Measurements from ENCODE around the gene MESP1.
A peak's percentile ranks its signal among the peaks of the same experiment; 100 is the strongest.

MESP1 gene

GRCh38 chr15:89766357-89767311 is 15.6 kb upstream of the MESP1 start:
- Histone ChIP-seq H3K36me3 (ENCODE audit: control insufficient read depth in 1 of 2, insufficient read depth in 2 of 2, low read depth in 1 of 2, low read length in 2 of 2) (peaks cover 0 to 6% of the 10 kb centered on the region in 2 experiments), H3K14ac (ENCODE audit: low read length in 2 of 2) (peak overlapping the region in 1 of 2 experiments; percentile 72), H3K9me3 (ENCODE audit: control insufficient read depth, low read length) (no peaks in the 10 kb centered on the region), H3K4me3 (ENCODE audit: insufficient read depth in 1 of 2, low read depth in 1 of 2, low read length in 2 of 2) (no peak overlapping the region), H3K23ac (ENCODE audit: low read length in 2 of 2) (no peak overlapping the region), H3K4me1 (ENCODE audit: control insufficient read depth, insufficient read depth, low read depth, low read length) (peaks cover 9% of the 10 kb centered on the region), H3K4me2 (ENCODE audit: low read length, poor library complexity, severe bottlenecking) (no peak overlapping the region), H2BK15ac (ENCODE audit: low read depth, poor library complexity, severe bottlenecking) (no peak overlapping the region), H3K79me1 (replicated peaks; ENCODE audit: low read length, poor library complexity, severe bottlenecking) (no peaks in the 10 kb centered on the region), H3K18ac (ENCODE audit: low read depth in 1 of 2, low read length in 2 of 2) (no peak overlapping the region), H3K27me3 (ENCODE audit: control insufficient read depth in 1 of 2, insufficient read depth in 1 of 2, low read length in 2 of 2) (no peaks in the 10 kb centered on the region), H2AFZ (ENCODE audit: low read depth, low read length) (no peak overlapping the region), H4K91ac (ENCODE audit: low read length) (no peak overlapping the region), H3K27ac (ENCODE audit: low read length, poor library complexity, severe bottlenecking) (no peak overlapping the region), H4K8ac (ENCODE audit: low read length) (no peak overlapping the region), H2BK120ac (ENCODE audit: low read depth, low read length) (no peak overlapping the region), H2BK12ac (ENCODE audit: low read length in 2 of 2) (no peak overlapping the region), H2AK5ac (ENCODE audit: low read length, severe bottlenecking) (no peak overlapping the region), H3K4ac (ENCODE audit: low read depth in 1 of 2, low read length in 2 of 2) (no peak overlapping the region), H2BK5ac (ENCODE audit: low read depth, low read length, poor library complexity, severe bottlenecking) (no peak overlapping the region), H3K9ac (ENCODE audit: low read length) (no peak overlapping the region)
- no peak for DNase-seq
- 84% methylated on average over 16 of the region's 16 CpGs for WGBS

- WGBS = no CpG with 5 or more reads among the region's 1 CpG
Measured at GRCh38 chr15:89765694-89766093, 14.6 kb upstream of the MESP1 start.

GRCh38 chr15:89761929-89762328 is 10.9 kb upstream of the MESP1 start:
- no peak overlapping the region for H3K23ac ChIP-seq (ENCODE audit: low read length in 2 of 2)
- no peak overlapping the region for H4K91ac ChIP-seq (ENCODE audit: low read length)
- no peak overlapping the region for H2BK15ac ChIP-seq (ENCODE audit: low read depth, poor library complexity, severe bottlenecking)
- H3K4me1 ChIP-seq (ENCODE audit: control insufficient read depth, insufficient read depth, low read depth, low read length) = peaks cover 6% of the 10 kb centered on the region
- H3K4ac ChIP-seq (ENCODE audit: low read depth in 1 of 2, low read length in 2 of 2) = no peak overlapping the region
- H3K4me3 ChIP-seq (ENCODE audit: insufficient read depth in 1 of 2, low read depth in 1 of 2, low read length in 2 of 2) = no peak overlapping the region
- H3K9ac ChIP-seq (ENCODE audit: low read length) = no peak overlapping the region
- H2BK5ac ChIP-seq (ENCODE audit: low read depth, low read length, poor library complexity, severe bottlenecking) = peak overlapping the region; percentile 24
- H3K9me3 ChIP-seq (ENCODE audit: control insufficient read depth, low read length) = no peaks in the 10 kb centered on the region
- no peak for DNase-seq
- H3K27me3 ChIP-seq (ENCODE audit: control insufficient read depth in 1 of 2, insufficient read depth in 1 of 2, low read length in 2 of 2) = no peaks in the 10 kb centered on the region
- H2AFZ ChIP-seq (ENCODE audit: low read depth, low read length) = no peak overlapping the region
- no peak overlapping the region for H3K4me2 ChIP-seq (ENCODE audit: low read length, poor library complexity, severe bottlenecking)
- no peaks in the 10 kb centered on the region for H3K79me1 ChIP-seq (replicated peaks; ENCODE audit: low read length, poor library complexity, severe bottlenecking)
- H3K36me3 ChIP-seq (ENCODE audit: control insufficient read depth in 1 of 2, insufficient read depth in 2 of 2, low read depth in 1 of 2, low read length in 2 of 2) = peaks cover 0 to 6% of the 10 kb centered on the region in 2 experiments
- H3K14ac ChIP-seq (ENCODE audit: low read length in 2 of 2) = no peak overlapping the region
- H3K18ac ChIP-seq (ENCODE audit: low read depth in 1 of 2, low read length in 2 of 2) = no peak overlapping the region
- no peak overlapping the region for H2BK120ac ChIP-seq (ENCODE audit: low read depth, low read length)
- no peak overlapping the region for H4K8ac ChIP-seq (ENCODE audit: low read length)
- WGBS = 84% methylated on average over 5 of the region's 5 CpGs
- no peak overlapping the region for H3K27ac ChIP-seq (ENCODE audit: low read length, poor library complexity, severe bottlenecking)
- H2BK12ac ChIP-seq (ENCODE audit: low read length in 2 of 2) = no peak overlapping the region
- no peak overlapping the region for H2AK5ac ChIP-seq (ENCODE audit: low read length, severe bottlenecking)

More at GRCh38 chr15:89765694-89766093, 14.6 kb upstream of the MESP1 start:
- Histone ChIP-seq H3K27ac (ENCODE audit: low read length, poor library complexity, severe bottlenecking) (no peak overlapping the region), H3K4me1 (ENCODE audit: control insufficient read depth, insufficient read depth, low read depth, low read length) (peaks cover 14% of the 10 kb centered on the region), H3K18ac (ENCODE audit: low read depth in 1 of 2, low read length in 2 of 2) (no peak overlapping the region), H2BK15ac (ENCODE audit: low read depth, poor library complexity, severe bottlenecking) (no peak overlapping the region), H3K23ac (ENCODE audit: low read length in 2 of 2) (no peak overlapping the region), H3K9ac (ENCODE audit: low read length) (no peak overlapping the region), H2BK12ac (ENCODE audit: low read length in 2 of 2) (peak overlapping the region in 1 of 2 experiments; percentile 43), H2BK5ac (ENCODE audit: low read depth, low read length, poor library complexity, severe bottlenecking) (no peak overlapping the region), H3K9me3 (ENCODE audit: control insufficient read depth, low read length) (no peaks in the 10 kb centered on the region), H4K8ac (ENCODE audit: low read length) (no peak overlapping the region), H3K79me1 (replicated peaks; ENCODE audit: low read length, poor library complexity, severe bottlenecking) (no peaks in the 10 kb centered on the region), H3K14ac (ENCODE audit: low read length in 2 of 2) (no peak overlapping the region), H3K4me2 (ENCODE audit: low read length, poor library complexity, severe bottlenecking) (no peak overlapping the region), H4K91ac (ENCODE audit: low read length) (no peak overlapping the region), H2AK5ac (ENCODE audit: low read length, severe bottlenecking) (no peak overlapping the region), H3K36me3 (ENCODE audit: control insufficient read depth in 1 of 2, insufficient read depth in 2 of 2, low read depth in 1 of 2, low read length in 2 of 2) (peaks cover 0 to 6% of the 10 kb centered on the region in 2 experiments), H3K27me3 (ENCODE audit: control insufficient read depth in 1 of 2, insufficient read depth in 1 of 2, low read length in 2 of 2) (no peaks in the 10 kb centered on the region), H3K4me3 (ENCODE audit: insufficient read depth in 1 of 2, low read depth in 1 of 2, low read length in 2 of 2) (no peak overlapping the region), H2BK120ac (ENCODE audit: low read depth, low read length) (no peak overlapping the region), H3K4ac (ENCODE audit: low read depth in 1 of 2, low read length in 2 of 2) (no peak overlapping the region), H2AFZ (ENCODE audit: low read depth, low read length) (no peak overlapping the region)
- no peak for DNase-seq

- Histone ChIP-seq H4K8ac (ENCODE audit: low read length) (peak overlapping the region; percentile 55), H3K18ac (ENCODE audit: low read depth in 1 of 2, low read length in 2 of 2) (no peak overlapping the region), H3K36me3 (ENCODE audit: control insufficient read depth in 1 of 2, insufficient read depth in 2 of 2, low read depth in 1 of 2, low read length in 2 of 2) (peaks cover 0 to 6% of the 10 kb centered on the region in 2 experiments), H3K27me3 (ENCODE audit: control insufficient read depth in 1 of 2, insufficient read depth in 1 of 2, low read length in 2 of 2) (no peaks in the 10 kb centered on the region), H3K79me1 (replicated peaks; ENCODE audit: low read length, poor library complexity, severe bottlenecking) (no peaks in the 10 kb centered on the region), H3K23ac (ENCODE audit: low read length in 2 of 2) (no peak overlapping the region), H2BK12ac (ENCODE audit: low read length in 2 of 2) (no peak overlapping the region), H3K27ac (ENCODE audit: low read length, poor library complexity, severe bottlenecking) (no peak overlapping the region), H3K4me2 (ENCODE audit: low read length, poor library complexity, severe bottlenecking) (no peak overlapping the region), H3K4me3 (ENCODE audit: insufficient read depth in 1 of 2, low read depth in 1 of 2, low read length in 2 of 2) (no peak overlapping the region), H3K14ac (ENCODE audit: low read length in 2 of 2) (no peak overlapping the region), H3K9ac (ENCODE audit: low read length) (peak overlapping the region; percentile 22), H2AK5ac (ENCODE audit: low read length, severe bottlenecking) (no peak overlapping the region), H3K9me3 (ENCODE audit: control insufficient read depth, low read length) (no peaks in the 10 kb centered on the region), H4K91ac (ENCODE audit: low read length) (no peak overlapping the region), H3K4ac (ENCODE audit: low read depth in 1 of 2, low read length in 2 of 2) (no peak overlapping the region), H2AFZ (ENCODE audit: low read depth, low read length) (no peak overlapping the region), H2BK15ac (ENCODE audit: low read depth, poor library complexity, severe bottlenecking) (no peak overlapping the region), H2BK5ac (ENCODE audit: low read depth, low read length, poor library complexity, severe bottlenecking) (no peak overlapping the region), H3K4me1 (ENCODE audit: control insufficient read depth, insufficient read depth, low read depth, low read length) (peaks cover 6% of the 10 kb centered on the region), H2BK120ac (ENCODE audit: low read depth, low read length) (no peak overlapping the region)
- 80% methylated on average over 18 of the region's 18 CpGs for WGBS
- no peak for DNase-seq
Measured at GRCh38 chr15:89761009-89761831, 10.2 kb upstream of the MESP1 start.
